GM18511 (cell line): Measurements from ENCODE around the gene EFNA4.

Source experiments
- ATAC-seq: cut with Tn5 transposase; IDR thresholded peaks from one replicate; pipeline ENCODE4 v1.9.1; 2021; ENCODE audit warnings: mild to moderate bottlenecking, moderate library complexity; ENCODE audit not compliant: unreplicated experiment

The EFNA4 gene, protein sequence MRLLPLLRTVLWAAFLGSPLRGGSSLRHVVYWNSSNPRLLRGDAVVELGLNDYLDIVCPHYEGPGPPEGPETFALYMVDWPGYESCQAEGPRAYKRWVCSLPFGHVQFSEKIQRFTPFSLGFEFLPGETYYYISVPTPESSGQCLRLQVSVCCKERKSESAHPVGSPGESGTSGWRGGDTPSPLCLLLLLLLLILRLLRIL

GRCh38 chr1:155063550-155064110, at the start of gene EFNA4:
Gene EFNA4, plus strand, starts transcription at chr1:155063740. Its CDS starts 84 bp downstream, at chr1:155063824.
- peak; percentile 80 for ATAC-seq

DNA sequence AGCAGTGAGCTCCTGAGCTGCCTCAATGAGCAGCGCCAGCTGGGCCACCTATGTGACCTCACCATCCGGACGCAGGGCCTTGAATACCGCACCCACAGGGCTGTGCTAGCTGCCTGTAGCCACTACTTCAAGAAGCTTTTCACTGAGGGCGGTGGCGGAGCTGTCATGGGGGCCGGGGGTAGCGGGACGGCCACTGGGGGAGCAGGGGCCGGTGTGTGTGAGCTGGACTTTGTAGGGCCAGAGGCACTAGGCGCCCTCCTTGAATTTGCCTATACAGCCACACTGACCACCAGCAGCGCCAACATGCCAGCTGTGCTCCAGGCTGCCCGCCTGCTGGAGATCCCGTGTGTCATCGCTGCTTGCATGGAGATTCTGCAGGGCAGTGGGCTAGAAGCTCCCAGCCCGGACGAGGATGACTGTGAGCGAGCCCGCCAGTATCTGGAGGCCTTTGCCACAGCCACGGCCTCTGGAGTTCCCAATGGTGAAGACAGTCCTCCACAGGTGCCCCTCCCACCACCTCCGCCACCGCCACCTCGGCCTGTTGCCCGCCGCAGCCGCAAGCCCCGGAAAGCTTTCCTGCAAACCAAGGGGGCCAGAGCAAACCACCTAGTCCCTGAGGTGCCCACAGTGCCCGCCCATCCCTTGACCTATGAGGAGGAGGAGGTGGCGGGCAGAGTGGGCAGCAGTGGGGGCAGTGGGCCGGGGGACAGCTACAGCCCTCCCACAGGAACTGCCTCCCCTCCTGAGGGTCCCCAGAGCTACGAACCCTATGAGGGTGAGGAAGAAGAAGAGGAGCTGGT, 48.6 kb upstream of the EFNA4 start:
- no peak for ATAC-seq

DNA sequence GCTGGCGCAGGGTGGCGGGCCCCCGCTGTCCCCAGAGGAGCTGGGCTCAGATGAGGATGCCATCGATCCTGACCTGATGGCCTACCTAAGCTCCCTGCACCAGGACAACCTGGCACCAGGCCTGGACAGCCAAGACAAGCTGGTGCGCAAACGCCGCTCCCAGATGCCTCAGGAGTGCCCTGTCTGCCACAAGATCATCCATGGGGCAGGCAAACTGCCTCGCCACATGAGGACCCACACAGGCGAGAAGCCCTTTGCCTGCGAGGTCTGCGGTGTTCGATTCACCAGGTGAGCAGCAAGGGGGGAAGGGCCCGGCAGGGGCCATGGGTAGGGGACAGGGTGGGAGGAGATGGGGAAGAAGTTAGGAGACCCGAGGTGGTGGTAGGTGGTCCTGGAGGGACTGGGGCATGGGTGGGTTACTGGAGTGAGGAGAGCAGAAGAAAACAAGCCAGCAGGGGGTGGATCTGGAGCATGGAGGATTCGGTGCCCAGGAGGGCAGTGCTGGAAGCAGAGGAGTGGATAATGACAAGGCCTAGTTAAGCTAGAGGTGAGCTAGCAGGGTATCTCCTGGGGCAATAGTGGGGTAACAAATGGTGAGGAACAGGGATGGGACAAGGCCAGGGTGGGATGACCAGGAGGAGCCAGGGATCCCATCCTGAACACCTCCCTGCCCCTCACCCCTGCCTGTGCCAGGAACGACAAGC, 47.9 kb upstream of the EFNA4 start:
- ATAC-seq = no peak

DNA sequence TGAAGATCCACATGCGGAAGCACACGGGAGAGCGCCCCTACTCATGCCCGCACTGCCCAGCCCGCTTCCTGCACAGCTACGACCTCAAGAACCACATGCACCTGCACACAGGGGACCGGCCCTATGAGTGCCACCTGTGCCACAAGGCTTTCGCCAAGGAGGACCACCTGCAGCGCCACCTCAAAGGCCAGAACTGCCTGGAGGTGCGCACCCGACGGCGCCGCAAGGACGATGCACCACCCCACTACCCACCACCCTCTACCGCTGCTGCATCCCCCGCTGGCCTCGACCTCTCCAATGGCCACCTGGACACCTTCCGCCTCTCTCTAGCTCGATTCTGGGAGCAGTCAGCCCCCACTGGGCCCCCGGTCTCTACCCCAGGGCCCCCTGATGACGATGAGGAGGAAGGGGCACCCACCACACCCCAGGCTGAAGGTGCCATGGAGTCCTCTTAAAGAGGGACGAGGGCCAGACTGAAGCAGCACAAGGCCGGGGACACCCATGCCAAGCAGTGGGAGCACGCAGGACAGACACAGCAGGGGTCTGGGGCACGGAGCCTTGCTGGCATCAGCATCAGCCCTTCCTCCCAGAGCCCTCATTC, 47.2 kb upstream of the EFNA4 start:
- ATAC-seq = no peak

- ATAC-seq = peak; percentile 79
These were observed 46.2 kb upstream of the EFNA4 start for GRCh38 chr1:155017041-155017945.

DNA sequence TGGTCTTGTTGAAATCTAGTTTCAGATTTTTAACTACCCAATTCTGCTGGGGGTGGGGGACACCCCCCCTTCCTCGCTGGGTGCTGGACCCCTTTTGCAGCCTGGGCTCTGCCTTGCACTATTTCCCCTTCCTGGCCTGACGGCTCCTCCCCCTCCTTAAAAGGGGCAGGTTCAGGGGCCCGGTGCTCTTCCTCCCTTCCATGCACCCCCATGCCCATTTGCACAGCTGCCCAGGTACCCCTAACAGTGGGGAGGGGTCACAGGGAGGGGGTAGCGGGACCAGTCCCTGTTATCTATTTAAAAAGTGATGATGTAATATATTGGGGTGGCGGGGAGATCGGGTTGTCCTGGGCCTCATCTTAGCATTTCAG, 45.6 kb upstream of the EFNA4 start:
- ATAC-seq = no peak

GRCh38 chr1:155018617-155019348, 44.8 kb upstream of the EFNA4 start:
- ATAC-seq = no peak

DNA sequence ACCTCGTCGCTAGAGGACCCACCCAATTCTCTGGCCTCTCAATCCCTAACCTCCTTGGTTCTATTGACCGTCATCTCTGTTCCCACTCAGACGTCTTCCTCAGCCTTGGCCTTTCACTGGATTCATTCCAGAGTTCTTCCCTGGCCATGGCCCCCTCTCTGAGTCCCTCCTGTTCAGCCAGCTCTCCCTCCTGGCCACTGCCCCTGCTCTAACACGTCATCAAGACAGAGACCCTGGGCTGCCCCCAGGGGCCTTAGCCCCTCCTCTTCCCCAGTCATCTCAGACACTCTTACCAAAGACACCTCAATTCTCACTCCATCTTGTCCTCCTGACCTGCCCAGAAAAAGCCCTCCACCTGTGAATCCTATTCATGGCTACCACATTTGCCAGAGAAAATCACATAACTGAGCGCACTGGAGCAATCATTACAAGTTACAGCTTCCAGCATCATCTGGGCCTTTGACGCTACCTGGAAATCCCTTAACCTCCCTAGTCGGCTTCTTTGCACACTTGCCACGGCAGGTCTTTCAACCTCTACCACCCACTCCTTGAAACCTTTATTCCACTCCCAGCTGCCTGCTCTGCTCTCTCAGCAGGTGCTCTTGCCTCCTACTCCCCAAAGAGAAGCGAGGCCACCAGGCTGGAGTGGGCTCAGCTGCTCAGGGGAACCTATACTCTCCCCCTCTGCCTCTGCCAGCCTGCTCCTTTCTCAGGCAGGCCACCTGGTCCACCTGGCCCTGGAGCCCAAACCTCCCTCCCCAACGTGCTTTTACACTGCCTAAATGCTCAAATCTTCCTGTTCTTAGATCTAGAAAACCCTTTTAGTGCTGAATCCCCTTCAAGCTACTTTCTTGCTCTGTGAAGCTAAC, 43.9 kb upstream of the EFNA4 start:
- no peak for ATAC-seq

DNA sequence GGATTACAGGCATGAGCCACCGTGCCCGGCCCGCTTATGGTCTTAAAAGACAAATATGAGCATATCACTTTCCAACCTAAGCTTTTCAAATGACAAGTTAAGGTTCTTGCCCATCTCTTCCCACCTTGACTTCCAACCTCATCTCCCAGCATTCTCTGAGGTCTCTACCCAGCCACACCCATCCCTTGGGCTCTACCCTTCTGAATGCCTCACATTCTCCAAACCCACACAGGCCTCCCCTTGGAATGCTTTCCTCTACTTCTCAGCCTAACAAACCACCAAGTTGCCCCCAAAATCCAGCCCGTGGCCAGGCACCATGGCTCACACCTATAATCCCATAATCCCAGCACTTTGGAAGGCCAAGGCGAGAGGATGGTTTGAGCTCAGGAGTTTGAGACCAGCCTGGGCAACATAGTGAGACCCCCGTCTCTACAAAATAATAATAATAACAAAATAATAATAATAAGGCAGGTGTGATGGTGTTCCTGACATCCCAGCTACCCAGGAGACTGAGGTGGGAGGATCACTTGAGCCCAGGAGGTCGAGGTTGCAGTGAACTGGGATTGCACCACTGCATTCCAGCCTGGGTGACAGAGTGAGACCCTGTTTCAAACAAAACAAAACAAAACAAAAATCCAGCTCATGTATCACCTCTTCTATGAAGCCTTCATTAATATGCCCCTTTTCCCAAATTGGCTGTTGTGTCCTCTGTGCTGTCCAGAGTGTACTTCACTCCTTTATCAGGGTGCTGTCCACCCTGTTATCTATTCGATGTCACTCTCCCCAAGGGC, 41.2 kb upstream of the EFNA4 start:
- no peak for ATAC-seq

GRCh38 chr1:155022927-155023236, 40.7 kb upstream of the EFNA4 start:
- ATAC-seq = no peak

- no peak for ATAC-seq
These were observed 39.9 kb upstream of the EFNA4 start for GRCh38 chr1:155023627-155024026.

DNA sequence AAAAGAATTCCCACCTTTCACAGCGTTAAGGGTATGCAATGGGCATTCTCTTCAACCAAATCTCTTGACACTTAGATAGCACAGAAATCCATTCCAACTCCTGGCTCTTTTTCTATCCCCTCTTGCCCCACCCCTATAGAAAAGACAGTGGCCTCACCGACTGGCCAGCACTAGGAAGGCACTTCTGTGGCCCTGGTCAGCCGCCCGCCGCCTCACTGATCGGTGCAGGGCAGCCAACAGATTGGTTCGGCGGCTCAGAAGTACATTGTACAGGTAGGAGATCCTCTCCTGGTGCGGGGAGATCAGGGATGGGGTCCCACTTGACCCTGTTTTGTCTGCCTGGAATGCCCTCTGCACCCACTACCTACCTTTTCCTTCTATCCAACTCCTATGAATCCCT, 39.2 kb upstream of the EFNA4 start:
- no peak for ATAC-seq

- no peak for ATAC-seq
These were observed 37.4 kb upstream of the EFNA4 start for GRCh38 chr1:155026154-155026553.

GRCh38 chr1:155026588-155026987, 37.0 kb upstream of the EFNA4 start:
- ATAC-seq = no peak

- no peak for ATAC-seq
These were observed 33.9 kb upstream of the EFNA4 start for GRCh38 chr1:155029513-155030242.

DNA sequence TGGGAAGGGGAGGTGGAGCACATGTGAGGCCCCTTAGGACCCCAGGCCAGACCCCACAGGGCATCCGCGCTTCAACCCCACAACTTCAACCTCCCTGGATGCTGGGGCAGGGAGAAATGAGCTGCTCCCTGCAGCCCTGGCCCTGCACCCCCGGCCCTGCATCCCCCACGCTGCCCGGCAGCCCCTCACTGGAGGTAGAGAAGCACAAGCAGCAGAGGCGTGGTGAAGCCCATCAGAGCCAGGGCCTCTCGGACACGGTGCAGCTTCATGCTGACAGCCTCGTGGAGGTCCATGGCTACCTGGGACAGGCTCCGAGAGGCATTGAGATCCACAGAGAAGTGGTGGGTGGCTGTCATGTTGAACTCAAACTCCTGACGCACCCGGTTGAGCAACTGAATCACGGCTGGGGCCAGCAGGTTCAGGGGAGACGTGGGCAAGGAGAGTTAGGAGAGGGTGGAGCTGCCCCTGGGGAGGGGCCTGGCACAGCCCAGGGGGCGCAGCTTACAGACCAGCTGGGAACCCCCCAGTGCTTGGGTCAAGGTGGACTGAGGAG, 33.2 kb upstream of the EFNA4 start:
- ATAC-seq = no peak

- no peak for ATAC-seq
These were observed 32.6 kb upstream of the EFNA4 start for GRCh38 chr1:155030899-155031298.
